ENCODE measurements around the gene VWA5B1.

GRCh38 chr1:20348326-20348915, 57.7 kb downstream of the VWA5B1 start:
- TF ChIP-seq CTCF (IDR thresholded peaks at IDR 0.05) (no peak), POLR2A (IDR thresholded peaks at IDR 0.05) (no peak), POLR2AphosphoS5 (IDR thresholded peaks at IDR 0.05; ENCODE audit: insufficient read depth in 1 of 2, low read depth in 1 of 2) (no peak)

Measured in vagina (tissue), 2 donors.